Activated CD4-positive, alpha-beta T cell treated with anti-CD3 and anti-CD28 coated beads, Interleukin-10, Interleukin-2, amounts not matched to agents 100 ng/mL and 50 ng/mL, durations not matched to agents 16 hours and 8 hours (primary cell): ENCODE results near the gene RRH.
"Not testable (repeated sequence)": the region's sequence is repeated elsewhere in the genome, so short reads cannot be mapped to it uniquely, and the experiment has no call there.

Source experiments
- DNase-seq: peaks from one replicate; pipeline ENCODE4 v3.0.0-alpha.2; 2020

The RRH gene, protein sequence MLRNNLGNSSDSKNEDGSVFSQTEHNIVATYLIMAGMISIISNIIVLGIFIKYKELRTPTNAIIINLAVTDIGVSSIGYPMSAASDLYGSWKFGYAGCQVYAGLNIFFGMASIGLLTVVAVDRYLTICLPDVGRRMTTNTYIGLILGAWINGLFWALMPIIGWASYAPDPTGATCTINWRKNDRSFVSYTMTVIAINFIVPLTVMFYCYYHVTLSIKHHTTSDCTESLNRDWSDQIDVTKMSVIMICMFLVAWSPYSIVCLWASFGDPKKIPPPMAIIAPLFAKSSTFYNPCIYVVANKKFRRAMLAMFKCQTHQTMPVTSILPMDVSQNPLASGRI

DNA sequence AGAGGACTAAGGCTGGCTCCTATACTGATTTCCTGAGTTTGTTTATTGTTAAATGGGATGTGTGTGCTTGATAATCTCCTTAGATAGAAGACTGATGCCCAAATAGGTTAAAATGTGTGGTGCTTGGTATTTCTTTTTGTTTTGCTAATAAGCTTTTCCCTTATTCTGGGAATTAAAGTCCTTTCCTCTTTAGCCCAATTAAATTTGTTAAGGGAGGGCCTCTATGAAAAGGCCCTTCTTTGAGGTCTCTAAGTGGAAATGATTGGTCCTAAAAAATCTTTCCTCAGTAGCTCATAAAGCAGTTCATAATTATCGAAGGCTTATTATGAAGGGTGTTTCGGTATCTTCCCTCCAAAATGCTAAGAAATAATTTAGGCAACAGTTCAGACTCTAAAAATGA, at the start of gene RRH:
RRH (plus strand) TSS at position 301 of the 400 bp plus-strand sequence; CDS start at position 357, 56 bp downstream.
- no peak for DNase-seq

DNA sequence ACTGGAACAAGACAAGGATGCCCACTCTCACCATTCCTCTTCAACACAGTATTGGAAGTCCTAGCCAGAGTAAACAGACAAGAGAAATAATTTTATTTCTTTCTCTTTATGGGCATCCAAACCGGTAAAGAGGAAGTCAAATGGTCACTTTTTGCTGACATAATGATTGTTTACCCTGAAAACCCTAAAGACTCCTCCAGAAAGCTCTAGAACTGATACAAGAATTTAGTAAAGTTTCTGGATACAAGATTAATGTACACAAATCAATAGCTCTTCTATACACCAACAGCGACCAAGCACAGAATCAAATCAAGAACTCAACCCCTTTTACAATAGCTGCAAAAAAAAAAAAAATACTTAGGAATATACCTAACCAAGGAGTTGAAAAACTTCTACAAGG, 45.7 kb upstream of the RRH start:
- not testable (repeated sequence) for DNase-seq

DNA sequence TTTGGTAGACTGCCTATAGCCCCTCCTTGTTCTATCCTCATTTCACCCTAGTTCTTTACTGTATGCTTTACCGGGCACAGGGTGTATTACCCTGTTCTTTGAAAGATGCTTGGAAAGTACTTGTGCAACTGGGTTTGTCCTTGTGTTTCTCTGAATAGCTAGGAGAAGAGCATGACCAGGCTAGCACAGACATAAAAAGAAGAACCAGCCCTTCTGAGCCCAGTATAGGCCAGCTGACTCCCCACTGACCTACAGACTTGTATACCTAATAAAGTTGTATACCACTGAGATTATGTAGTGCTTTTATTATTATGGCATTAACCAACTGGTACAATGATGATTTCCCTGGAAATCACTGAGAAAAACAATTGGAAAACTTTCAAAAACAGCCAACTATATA, 40.9 kb upstream of the RRH start:
- no peak for DNase-seq

DNA sequence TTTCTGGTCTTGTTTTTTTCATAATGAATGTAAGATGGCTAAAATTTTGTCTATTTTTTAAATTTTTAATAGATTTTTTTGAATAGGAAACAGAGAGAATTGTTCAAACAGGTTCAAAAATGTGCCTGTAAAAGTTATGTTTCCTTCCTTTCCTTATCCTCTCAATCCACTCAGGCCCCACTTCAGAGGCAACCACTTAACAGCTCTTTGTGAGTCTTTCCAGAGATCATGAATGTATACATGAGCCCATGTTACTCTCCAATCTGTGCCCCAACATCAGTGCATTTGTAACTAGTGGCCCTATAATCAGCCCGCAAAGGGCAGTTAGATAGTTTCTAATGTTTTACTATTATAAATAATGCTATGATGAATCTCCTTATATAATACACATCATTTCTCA, 40.0 kb upstream of the RRH start:
- DNase-seq, result no peak

DNA sequence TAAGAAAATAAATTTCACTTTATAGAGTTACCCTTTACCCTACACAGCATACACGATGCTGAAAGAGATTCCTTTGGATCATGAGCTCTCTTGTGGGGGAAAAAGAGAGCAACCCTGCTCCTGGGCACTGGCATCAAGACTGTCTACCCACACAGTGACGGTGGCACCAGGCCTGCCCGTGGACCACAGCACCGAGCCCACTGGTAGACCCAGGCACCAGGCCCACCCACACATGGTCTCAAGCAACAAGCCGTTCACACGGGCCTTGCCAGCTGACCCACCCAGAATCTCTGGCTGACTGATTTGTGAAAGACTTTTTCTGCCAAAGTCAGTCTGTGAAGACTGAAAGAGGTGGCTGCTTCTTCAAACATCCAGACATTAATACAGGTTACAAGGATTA, 32.7 kb upstream of the RRH start:
- DNase-seq, result no peak

DNA sequence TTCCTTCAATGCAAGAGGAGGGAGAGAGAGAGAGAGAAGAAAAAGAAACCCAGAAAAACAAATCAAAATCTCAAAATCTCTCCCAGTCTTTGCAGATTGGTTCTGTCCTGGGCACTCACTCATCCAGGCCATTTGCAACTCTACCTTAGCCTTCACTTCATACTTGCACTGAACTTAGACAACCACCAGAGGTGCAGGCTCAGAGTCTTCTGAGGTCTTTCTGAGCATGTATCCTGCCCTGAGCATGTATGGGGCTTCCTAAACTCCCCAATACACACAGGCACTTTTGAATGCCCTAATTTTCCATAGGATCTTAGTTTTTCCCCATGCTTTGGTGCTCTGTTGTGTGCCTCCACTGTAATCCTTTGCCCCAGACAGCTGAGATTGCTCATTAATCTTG, 28.9 kb upstream of the RRH start:
- DNase-seq, result peak; percentile 2

DNA sequence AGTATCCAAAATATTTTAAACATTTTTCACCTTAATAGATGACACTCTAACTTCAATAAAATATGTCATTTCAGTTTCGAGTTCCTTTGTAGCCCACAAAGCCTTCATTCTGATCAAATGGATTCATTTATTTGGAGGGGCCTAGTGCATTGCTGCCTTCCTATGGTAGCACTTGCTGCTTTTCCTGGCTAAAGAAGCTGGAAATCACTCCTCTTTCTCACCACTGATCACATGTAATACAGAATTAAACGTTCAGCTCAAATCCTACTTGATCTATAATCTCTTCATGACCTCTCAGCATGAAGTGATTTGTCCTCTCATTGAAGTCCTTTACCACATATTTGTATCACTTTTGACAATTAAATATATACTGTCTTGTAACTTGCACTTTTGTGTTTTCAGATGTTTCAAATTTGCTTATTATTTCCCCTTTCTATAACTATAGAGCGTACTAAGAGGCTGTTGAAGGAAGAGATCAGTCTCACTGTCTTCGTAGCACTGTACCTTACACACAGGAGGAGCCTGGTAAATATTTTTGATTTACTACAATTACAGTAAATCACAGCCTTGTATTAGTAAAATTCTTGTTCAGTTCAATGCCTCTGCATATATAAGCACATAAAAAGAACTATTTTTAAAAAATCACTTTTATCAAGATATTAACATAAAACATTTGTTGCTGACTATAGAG, 26.5 kb upstream of the RRH start:
- no peak for DNase-seq

DNA sequence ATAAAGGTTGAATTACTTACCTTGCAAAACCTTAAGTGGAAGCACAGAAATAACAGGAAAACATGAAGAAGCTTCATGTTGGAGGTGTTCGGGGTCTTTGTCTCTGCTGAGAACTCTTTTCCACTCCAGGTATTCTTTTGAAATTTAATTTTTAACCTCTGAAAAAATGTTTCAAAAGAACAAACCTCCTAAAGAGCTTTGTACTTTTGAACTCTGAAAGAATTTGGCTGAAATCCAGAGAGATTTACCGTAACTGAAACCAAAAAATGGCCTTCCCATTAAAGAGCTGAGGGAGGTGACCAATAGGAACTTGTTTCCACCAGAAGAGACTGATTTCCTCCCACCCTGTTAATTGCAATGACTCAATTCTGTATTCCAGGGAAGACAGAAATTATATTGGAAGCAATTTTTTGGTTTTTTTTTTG, 25.9 kb upstream of the RRH start, which contains the start of gene CFI:
CFI (minus strand) TSS at position 105 of the 425 bp plus-strand sequence; CDS start at position 77, 28 bp downstream.
- DNase-seq, result no peak

DNA sequence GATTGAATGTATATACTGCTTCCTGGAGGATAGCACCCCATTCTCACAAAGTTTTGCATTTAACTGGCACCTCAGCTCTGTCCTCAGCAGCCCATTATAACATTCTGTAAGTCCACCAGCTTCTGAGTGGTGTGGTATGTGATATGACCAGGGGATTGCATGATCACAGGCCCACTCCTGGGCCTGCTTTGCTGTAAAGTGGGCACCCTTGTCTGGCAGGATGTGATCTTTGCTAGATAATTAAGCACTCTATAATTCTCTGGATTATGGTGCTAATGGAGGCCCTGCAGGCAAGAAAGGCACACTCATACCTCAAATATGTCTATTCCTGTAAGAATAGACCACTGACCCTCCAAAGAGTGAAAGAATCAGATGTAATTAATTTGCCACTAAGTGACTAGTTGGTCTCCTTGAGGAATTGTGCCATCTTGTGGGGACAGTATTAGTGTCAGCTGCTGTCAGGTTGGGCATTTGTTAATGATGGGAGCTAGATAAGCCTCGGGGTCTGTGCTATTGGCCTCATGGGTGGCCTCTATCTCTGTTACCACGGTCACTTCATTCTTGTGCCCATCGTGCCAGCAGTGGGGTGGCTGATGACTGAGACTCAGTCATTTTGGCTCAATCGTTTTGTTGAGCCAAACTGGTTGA, 23.7 kb upstream of the RRH start:
- peak; percentile 39 for DNase-seq

DNA sequence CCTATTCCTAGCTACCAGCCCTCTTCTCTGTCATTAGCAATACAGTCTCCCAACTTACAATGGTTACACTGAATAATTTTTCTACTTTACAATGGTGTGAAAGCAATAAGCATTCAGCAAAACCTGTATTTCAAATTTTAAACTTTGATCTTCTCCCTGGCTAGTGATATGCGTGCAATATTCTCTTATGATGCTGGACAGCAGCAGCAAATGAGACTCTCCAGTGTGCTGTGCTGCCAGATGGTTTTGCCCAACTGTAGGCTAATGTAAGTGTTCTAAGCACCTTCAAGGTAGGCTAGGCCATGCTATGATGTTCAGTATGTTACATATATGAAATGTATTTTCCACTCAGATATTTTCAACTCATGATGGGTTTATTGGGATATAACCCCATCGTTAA, 18.1 kb upstream of the RRH start:
- DNase-seq, result no peak

DNA sequence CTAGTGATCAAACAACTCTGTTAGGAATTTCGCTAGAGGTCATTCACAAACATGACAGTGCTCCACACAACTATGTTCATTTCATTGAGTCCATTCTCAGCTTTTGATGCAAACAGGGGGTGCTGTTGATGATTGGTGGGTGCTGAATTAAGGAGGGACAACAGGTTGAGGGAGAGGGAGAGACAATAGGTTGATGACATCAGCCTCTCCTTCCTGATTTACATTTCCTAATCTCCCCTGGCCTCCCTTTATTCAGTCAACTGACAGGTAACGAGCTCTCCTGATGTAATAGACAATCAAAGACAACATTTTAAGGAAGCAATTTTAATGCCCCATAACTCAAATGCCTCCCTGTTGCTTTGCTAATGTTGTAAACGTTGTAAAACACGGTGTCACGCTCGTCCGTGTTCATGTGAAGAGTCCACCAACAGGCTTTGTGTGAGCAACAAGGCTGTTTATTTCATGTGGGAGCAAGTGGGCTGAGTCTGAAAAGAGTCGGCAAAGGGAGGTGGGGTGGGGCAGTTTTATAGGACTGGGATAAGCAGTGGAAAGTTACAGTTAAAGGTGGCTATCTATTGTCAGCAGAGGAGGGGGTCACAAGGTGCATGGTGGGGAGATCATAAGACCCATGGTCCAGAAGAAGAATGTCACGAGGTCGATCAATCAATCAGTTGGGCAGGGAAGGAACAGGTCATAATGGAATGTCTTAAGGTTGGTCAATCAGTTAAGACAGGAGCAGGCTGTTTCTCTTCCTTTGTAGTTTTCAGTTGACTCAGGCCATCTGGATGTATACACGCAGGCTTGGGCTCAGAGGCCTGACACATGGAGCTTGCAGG, 17.0 kb upstream of the RRH start:
- DNase-seq, result no peak

DNA sequence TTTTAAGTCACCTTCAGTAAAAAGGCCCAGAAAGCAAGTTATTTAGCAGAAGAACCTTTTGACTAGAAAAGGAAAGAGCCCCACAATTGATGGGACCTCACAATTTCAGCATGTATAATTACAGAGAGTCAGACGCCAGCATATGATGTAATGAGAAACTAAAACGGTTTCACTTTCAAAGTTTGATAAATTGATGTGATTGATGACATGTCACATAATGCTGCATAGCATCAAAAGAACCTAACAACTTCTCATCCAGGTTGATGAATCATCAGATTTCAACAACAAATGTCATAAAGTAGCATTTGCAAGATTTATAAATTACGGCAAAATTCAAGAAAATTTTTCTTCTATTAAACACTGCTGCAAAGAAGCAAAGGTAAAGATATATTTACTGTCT, 16.1 kb upstream of the RRH start:
- DNase-seq, result peak; percentile 23

DNA sequence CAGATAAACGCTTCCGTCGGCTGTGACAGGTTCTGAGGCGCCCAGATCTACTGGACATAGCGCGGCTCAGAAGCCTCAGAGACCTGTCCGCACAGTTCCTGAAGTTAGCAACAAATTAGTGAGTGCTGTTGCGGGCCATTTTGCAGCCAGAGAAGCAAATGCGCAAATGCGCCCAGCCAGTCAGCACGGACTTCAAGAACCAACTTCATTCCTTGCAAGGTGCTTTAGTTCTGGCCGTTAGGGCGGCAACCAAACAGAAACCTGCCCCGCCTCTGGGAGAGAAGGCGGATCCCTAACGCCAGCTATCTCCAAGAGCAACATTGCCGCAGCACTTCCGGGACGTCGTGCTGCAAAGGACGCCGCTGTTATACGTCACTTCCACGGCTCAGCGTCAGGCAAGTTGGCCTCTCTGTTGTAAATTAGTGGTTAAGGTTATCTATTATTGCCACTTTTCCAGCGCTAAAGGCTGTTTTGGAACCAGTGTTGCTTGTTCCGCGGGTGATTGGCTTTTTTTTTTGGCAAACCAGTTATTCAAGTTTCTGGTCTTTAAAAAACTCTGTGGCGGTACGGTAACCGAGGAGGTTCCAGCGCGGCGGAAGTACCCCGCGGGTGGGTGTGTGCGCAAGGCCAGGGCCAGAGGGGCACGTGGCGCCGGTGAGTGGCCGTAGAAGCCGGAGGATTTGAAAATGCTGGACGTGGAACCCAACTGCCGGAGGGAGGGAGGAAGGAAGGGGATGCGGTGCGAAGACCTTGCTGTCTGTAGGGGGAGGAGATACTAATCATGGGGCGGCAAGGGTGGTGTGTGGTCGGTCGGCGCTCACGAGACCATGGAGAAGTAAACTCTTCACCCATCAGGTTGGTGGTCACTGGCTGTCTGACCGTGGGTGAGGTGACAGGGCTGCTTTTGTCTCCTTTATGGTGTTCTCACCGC, 12.4 kb upstream of the RRH start, which contains the start of gene GAR1:
GAR1 (plus strand) TSS at position 612 of the 931 bp plus-strand sequence. CDS start 403 bp downstream, outside the sequence.
- DNase-seq, result peak; percentile 96

DNA sequence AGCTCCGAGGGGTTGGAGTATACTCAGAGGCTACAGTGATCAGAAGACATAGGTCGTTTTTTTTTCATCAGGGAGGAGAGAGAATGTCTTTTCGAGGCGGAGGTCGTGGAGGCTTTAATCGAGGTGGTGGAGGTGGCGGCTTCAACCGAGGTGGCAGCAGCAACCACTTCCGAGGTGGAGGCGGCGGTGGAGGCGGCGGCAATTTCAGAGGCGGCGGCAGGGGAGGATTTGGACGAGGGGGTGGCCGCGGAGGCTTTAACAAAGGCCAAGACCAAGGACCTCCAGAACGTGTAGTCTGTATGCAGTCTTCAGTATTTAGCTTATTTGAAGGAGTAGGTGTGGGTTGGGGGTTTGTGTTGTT, 11.7 kb upstream of the RRH start:
- peak; percentile 44 for DNase-seq

DNA sequence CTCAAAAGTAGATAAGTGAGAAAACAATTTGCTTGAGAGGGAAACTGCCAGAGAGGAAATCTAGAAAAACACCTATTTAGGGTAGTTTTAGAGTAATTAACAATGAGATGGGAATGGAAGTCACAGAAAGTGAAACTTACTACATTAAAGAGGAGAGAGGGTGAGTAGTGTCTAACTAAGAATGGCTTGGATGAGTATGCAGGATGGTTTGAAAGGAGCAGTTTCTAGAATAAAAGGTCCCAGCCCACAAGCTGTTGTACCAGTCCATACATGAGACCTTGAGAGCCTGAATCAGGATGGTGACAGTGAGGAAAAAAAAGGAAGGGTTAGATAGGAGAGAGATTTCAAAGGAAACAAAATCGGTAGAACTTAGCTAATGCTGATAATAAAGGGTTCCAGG, 10.9 kb upstream of the RRH start:
- peak; percentile 50 for DNase-seq

DNA sequence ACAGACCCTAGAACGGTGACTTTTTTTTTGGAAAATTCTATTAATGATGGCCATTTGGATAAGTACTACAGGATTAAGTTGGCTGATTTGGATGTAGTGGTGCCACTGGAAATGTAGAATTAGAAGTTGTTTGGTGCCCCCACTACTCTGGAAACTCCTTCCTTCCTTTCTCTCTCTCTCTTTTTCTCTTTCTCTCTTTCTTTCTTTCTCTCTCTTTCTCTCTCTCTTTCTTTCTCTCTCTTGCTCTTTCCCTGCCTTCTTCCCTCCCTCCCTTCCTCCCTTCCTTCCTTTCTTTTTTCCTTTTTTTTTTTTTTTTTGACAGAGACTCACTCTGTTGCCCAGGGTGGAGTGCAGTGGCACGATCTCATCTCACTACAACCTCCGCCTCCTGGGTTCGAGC, 9.5 kb upstream of the RRH start:
- no peak for DNase-seq

DNA sequence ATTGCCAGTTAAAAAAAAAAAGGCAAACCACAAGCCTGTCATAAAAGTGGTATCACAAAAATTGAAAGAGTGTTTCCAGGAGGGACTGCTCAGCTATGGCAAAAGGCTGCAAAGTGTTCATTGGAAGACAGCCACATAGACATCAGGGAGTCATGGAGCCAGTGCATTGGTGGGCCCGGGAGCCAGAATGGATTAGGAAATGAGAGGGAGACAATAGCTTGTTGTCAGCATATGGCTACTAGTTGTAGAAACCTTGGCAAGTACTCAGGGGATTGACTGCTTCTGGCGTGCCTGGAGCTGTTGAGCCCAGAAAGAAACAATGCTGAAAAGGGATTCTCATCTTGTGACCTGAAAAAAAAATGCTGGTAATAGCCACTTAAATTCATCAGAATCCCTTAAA, 7.2 kb upstream of the RRH start:
- DNase-seq, result no peak

DNA sequence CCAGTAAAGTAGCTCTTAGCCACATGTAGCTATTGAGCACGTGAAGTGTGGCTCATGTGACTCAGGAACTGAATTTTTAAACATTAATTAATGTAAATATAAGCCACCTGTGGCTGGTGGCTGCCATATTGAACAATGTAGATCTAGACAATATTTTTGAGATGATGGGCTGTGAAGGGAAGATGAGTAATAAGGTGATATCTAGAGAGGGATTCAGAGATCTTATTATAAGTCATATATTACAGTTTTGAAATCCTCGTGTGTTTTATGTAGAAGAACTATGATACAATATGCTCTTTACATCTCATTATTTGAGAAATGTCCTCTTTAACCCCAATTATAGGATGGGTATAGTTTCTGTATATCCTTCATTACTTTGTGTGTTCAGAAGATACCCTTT, 6.6 kb upstream of the RRH start:
- DNase-seq, result peak; percentile 54

DNA sequence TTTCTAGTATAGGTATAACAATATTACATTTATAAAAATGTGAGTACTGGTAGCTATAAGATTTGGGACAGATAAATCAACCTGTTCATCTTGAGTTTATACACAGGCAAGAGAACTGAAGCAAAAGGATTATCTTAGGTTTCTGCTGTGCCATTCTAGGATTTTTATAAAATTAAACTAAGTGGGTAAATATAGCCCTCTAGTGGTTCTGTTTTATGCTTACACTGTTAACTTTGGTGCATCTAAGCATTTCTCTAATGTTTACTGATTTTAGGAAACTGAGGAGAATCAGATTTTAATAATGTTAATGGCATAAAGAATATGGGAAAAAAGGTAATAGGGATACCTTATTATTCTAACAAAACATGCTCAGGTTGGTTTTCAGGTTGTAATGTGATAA, 1.1 kb upstream of the RRH start:
- DNase-seq, result peak; percentile 14

DNA sequence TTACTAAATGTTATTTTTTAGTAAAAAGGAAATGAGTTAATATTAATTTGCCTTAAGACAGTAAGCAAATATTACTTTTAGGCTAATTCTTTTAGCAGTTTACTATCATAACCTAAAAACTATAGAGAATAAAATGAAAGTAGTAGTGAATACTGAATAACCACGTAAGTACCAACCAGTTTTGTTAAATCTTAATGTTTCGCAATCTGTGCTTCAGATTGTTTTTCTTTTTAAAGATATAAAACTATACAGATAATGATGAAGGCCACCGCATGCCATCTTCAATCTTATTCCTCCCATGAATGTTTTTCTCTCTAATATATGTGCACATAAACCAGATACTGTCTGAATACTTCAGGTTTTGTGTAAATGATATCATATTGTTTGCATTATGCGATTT, 6.0 kb downstream of the RRH start:
- DNase-seq, result no peak

DNA sequence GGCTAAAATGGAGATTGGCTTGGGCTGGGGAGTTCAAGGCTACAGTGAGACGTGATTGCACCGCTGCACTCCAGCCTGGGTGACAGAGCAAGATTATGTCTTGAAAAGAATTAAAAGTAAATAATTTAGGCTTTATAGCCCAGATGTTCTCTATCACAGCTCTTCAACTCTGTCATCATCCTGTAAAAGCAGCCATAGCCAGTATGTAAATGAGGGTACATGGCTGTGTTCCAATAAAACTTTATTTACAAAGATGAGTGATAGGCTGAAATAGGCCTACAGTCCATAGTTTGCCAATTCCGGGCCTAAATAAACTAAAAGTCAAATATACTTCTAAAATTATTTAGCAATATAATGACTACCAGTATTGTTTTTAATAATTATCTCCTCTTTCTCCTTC, 9.2 kb downstream of the RRH start:
- DNase-seq, result no peak
